Activated CD4-positive, alpha-beta memory T cell treated with anti-CD3 and anti-CD28 coated beads, Interleukin-2, amount 10 ng/mL, durations not matched to agents 7 days and 5 days (primary cell): Measurements from ENCODE around the gene AMPH. TPM values are rescaled to one million over a fixed set of nuclear protein-coding genes. Genes with fewer than 3 reads are reported as not detected.

ENCODE experiments used
- CTCF ChIA-PET: fragments of 350-600 bp; sonication (Branson Sonifier 250); formaldehyde crosslinking; loops from one replicate; lab custom pipeline; 2021; ENCODE audit warnings: antibody characterized with exemption, inconsistent platforms; lab: Charles Lee
- POLR2A ChIA-PET: fragments of 350-600 bp; sonication (Branson Sonifier 250); formaldehyde crosslinking; loops from one replicate; lab custom pipeline; 2021; ENCODE audit warnings: antibody characterized with exemption; lab: Charles Lee
- DNase-seq: peaks from one replicate; pipeline ENCODE4 v3.0.0-alpha.2; 2020
- H3K27ac Mint-ChIP-seq: one replicate; pipeline ENCODE4 v1.8.0; 2021; ENCODE audit warnings: mild to moderate bottlenecking, mixed read lengths
- H3K27me3 Mint-ChIP-seq: one replicate; pipeline ENCODE4 v1.8.0; 2021; ENCODE audit warnings: mixed read lengths
- H3K36me3 Mint-ChIP-seq: one replicate; pipeline ENCODE4 v1.8.0; 2021; ENCODE audit warnings: low read depth, mixed read lengths
- H3K4me1 Mint-ChIP-seq: one replicate; pipeline ENCODE4 v1.8.0; 2021; ENCODE audit warnings: mixed read lengths
- H3K4me3 Mint-ChIP-seq: one replicate; pipeline ENCODE4 v1.8.0; 2021; ENCODE audit warnings: mild to moderate bottlenecking, mixed read lengths
- H3K9me3 Mint-ChIP-seq: one replicate; pipeline ENCODE4 v1.8.0; 2021; ENCODE audit warnings: mixed read lengths
- total RNA-seq, 2 experiments: library from RNA; stranded (reverse); gene quantifications; one replicate each; pipeline ENCODE4 v1.2.3, GENCODE V29; 2021

AMPH gene
- not detected for total RNA-seq

GRCh38 chr7:38630720-38631673 is at the start of gene AMPH:
TSS of gene AMPH (minus strand) at chr7:38631373. CDS start at chr7:38631351, 22 bp downstream.
- POLR2A ChIA-PET, result no interaction called here
- H3K27ac Mint-ChIP-seq, result no peak within 1 kb of the TSS
- no peaks in the 10 kb centered on the region for H3K36me3 Mint-ChIP-seq
- peaks cover 6% of the 10 kb centered on the region for H3K4me1 Mint-ChIP-seq
- no peak for DNase-seq
- H3K9me3 Mint-ChIP-seq, result no peaks in the 10 kb centered on the region
- peaks cover 51% of the 10 kb centered on the region for H3K27me3 Mint-ChIP-seq
- CTCF ChIA-PET, result interaction anchor here (0.8 kb wide), 1 partner anchor 232 kb away, joined by 3 read pairs; no protein-coding TSS in a partner anchor
- H3K4me3 Mint-ChIP-seq, result peak within 1 kb of the TSS; percentile 44

- DNase-seq, result no peak
- no peaks in the 10 kb centered on the region for H3K9me3 Mint-ChIP-seq
- no peaks in the 10 kb centered on the region for H3K36me3 Mint-ChIP-seq
- ChIA-PET CTCF (interaction anchor here (0.6 to 1.6 kb wide), 3 partner anchors 19 to 73 kb away, joined by 3 to 4 read pairs (median 4); no protein-coding TSS in a partner anchor), POLR2A (no interaction called here)
- no peak overlapping the region for H3K27ac Mint-ChIP-seq
- no peak overlapping the region for H3K4me3 Mint-ChIP-seq
- H3K27me3 Mint-ChIP-seq, result peaks cover 14% of the 10 kb centered on the region
- H3K4me1 Mint-ChIP-seq, result no peaks in the 10 kb centered on the region
Measured at GRCh38 chr7:38679419-38679818, 48.2 kb upstream of the AMPH start.

- Mint-ChIP-seq H3K27ac (no peak overlapping the region), H3K4me1 (no peaks in the 10 kb centered on the region), H3K4me3 (no peak overlapping the region), H3K9me3 (no peaks in the 10 kb centered on the region), H3K27me3 (peaks cover 14% of the 10 kb centered on the region), H3K36me3 (no peaks in the 10 kb centered on the region)
- no peak for DNase-seq
- ChIA-PET POLR2A (no interaction called here), CTCF (interaction anchor here (1.6 kb wide), 1 partner anchor 18 kb away, joined by 4 read pairs; no protein-coding TSS in a partner anchor)
Measured at GRCh38 chr7:38678698-38679054, 47.5 kb upstream of the AMPH start.

DNA sequence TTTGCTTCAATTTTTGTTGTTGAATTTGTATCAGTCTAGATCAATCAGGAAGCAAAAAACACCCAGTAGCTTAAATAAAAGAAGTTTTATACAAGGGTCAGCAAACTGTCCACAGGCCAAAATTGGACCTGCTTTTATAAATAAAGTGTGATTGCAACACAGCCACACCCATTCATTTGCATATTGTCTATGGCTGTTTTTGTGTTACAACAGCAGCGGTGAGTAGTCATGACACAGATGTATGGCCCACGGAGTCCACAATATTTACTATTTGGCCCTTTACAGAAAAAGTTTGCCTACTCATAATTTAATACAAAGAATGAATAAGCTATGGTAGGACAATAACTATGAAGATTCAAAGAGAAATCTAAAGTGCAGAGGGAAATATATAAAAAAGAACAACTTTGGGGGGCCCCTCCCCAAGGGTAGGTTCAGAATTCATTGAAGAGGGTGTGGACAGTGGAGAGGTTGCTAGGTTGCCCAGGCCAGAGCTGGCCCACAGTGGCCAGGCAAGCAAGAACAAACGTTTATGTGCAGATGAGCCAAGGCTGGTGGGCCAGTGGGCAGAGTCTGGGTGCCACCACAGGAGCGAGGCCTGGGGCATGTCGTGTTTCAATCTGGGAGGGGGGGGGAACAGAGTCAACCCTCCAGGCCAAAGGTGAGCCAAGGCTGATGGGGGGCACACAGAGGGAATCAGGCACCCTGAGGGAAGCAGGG is 47.0 kb upstream of the AMPH start:
- H3K36me3 Mint-ChIP-seq, result no peaks in the 10 kb centered on the region
- ChIA-PET CTCF (interaction anchor here (1.6 kb wide), 1 partner anchor 18 kb away, joined by 4 read pairs; no protein-coding TSS in a partner anchor), POLR2A (no interaction called here)
- peaks cover 12% of the 10 kb centered on the region for H3K27me3 Mint-ChIP-seq
- no peaks in the 10 kb centered on the region for H3K4me1 Mint-ChIP-seq
- H3K9me3 Mint-ChIP-seq, result no peaks in the 10 kb centered on the region
- no peak for DNase-seq
- no peak overlapping the region for H3K4me3 Mint-ChIP-seq
- no peak overlapping the region for H3K27ac Mint-ChIP-seq

- peaks cover 3% of the 10 kb centered on the region for H3K27me3 Mint-ChIP-seq
- no peaks in the 10 kb centered on the region for H3K4me1 Mint-ChIP-seq
- no peaks in the 10 kb centered on the region for H3K36me3 Mint-ChIP-seq
- no peaks in the 10 kb centered on the region for H3K9me3 Mint-ChIP-seq
- ChIA-PET POLR2A (no interaction called here), CTCF (no interaction called here)
- no peak for DNase-seq
- no peak overlapping the region for H3K27ac Mint-ChIP-seq
- no peak overlapping the region for H3K4me3 Mint-ChIP-seq
Measured at GRCh38 chr7:38675494-38676106, 44.4 kb upstream of the AMPH start.

DNA sequence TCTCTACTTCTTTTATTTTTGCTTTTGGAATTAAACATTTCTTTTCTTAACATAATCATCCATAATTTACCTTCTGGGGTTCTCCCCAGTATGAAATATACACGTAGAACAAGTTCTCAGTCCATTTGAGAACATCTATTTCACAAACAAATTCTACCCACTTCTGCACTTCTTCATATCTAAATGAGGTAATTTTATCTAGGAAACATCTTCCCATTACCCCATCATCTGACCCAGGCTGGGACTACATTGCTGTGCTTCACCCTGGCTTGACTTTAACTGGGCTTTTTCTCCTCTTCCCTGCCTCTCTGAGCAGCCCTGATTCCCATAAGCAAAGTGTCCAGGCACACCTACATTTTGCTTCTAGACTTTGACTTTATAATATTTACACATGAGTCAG is 43.3 kb upstream of the AMPH start:
- no peak overlapping the region for H3K4me3 Mint-ChIP-seq
- no peak overlapping the region for H3K27ac Mint-ChIP-seq
- H3K4me1 Mint-ChIP-seq, result no peaks in the 10 kb centered on the region
- H3K36me3 Mint-ChIP-seq, result no peaks in the 10 kb centered on the region
- no peaks in the 10 kb centered on the region for H3K9me3 Mint-ChIP-seq
- no peak for DNase-seq
- POLR2A ChIA-PET, result no interaction called here
- CTCF ChIA-PET, result no interaction called here
- peaks cover 3% of the 10 kb centered on the region for H3K27me3 Mint-ChIP-seq

DNA sequence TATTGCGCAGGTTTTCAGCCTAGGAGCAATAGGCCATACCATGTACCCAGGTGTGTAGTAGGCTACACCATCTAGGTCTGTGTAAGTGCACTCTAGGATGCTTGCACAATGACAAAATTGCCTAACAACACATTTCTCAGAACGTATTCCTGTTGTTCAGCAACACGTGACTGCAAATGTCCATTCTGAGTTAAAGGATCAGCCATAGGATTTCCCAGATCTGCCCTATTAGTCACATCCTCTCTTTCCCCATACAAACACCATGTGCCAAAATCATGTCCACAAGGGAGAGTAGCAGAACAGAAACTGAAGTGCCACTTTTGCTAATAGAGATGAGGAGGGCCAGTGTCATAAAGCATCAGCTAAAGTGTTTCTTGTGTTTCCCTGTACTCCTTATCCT is 42.6 kb upstream of the AMPH start:
- ChIA-PET POLR2A (no interaction called here), CTCF (no interaction called here)
- Mint-ChIP-seq H3K9me3 (no peaks in the 10 kb centered on the region), H3K4me1 (no peaks in the 10 kb centered on the region), H3K27me3 (peaks cover 3% of the 10 kb centered on the region), H3K27ac (no peak overlapping the region), H3K36me3 (no peaks in the 10 kb centered on the region), H3K4me3 (no peak overlapping the region)
- no peak for DNase-seq

DNA sequence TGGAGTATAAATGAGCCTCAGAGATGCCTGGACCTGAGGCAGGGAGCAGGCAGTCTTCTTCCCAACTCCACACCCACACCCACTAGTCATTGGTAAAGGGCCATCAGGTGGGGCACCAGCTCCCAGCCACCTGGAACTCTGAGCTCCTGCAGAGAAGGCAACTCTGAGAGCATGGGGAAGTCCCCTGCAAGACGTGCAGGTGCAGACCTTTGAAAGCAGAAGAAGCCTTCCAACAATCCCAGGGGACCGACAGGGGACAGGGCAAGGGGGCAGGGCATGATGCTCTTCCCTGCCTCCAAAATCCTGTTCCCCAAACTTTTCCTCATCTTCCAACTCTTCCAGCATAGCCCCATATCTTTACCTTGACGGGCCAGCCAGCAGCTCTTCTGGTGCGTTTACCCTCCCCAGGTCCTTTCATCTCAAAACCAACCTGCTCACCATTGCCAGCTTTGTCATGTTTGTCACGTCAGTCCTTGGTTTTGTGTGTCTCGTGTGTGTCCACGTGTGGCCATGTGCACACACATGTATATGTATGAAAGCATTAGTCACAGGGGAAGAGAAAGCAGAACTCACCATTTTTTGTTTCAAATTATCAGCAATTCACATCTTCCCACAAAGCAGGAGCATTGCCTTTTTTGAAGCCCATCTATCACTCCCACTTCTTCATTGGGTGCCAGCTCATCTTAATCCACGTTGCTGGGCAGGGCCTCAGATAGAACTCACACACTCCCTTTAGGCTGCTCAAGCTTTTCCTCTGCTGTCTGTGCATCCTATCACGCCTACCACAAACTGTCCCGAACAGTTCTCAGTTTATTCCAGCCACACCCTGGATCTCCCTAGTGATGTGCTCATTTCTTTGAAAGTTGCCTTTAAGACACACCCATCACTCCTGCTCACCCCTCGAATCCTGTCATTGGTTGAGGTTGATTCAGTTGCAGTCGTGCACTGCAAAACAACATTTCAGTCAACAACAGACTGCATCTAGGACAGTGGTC is 41.0 kb upstream of the AMPH start:
- Mint-ChIP-seq H3K9me3 (no peaks in the 10 kb centered on the region), H3K4me3 (no peak overlapping the region), H3K27ac (no peak overlapping the region), H3K27me3 (peaks cover 3% of the 10 kb centered on the region), H3K4me1 (no peaks in the 10 kb centered on the region), H3K36me3 (no peaks in the 10 kb centered on the region)
- DNase-seq, result no peak
- ChIA-PET CTCF (interaction anchor here (2.5 kb wide), 1 partner anchor 12 kb away, joined by 9 read pairs; no protein-coding TSS in a partner anchor), POLR2A (no interaction called here)

DNA sequence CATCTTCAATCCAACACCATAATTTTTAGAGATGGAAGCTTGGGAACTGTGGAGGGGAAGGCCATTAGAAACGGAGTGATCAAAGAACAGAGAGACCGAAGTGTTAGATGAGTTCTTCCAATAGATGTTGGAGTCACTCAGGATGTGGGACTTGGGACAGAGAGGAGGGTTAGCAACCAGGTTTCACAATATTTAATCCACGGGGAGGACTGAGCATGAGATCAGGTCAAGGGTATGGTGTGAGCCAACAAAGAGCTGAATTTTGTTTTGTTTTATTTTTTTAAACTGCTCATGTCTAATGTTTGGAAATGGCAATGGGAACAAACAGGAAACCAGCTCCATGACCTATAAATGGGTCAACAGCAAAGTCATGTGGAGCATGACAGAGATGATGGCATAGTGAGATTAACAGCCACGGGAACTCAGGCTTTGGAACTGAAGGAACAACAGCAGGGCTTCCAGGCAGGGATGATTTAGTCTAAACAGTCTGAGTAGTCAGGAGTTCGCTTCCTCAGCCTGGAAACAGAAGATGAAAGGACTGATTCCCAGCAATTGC is 38.9 kb upstream of the AMPH start:
- no peaks in the 10 kb centered on the region for H3K9me3 Mint-ChIP-seq
- ChIA-PET POLR2A (no interaction called here), CTCF (interaction anchor here (2.5 kb wide), 1 partner anchor 9 kb away, joined by 9 read pairs; no protein-coding TSS in a partner anchor)
- H3K27me3 Mint-ChIP-seq, result peaks cover 8% of the 10 kb centered on the region
- no peak overlapping the region for H3K4me3 Mint-ChIP-seq
- no peak for DNase-seq
- H3K36me3 Mint-ChIP-seq, result no peaks in the 10 kb centered on the region
- H3K4me1 Mint-ChIP-seq, result no peaks in the 10 kb centered on the region
- no peak overlapping the region for H3K27ac Mint-ChIP-seq

DNA sequence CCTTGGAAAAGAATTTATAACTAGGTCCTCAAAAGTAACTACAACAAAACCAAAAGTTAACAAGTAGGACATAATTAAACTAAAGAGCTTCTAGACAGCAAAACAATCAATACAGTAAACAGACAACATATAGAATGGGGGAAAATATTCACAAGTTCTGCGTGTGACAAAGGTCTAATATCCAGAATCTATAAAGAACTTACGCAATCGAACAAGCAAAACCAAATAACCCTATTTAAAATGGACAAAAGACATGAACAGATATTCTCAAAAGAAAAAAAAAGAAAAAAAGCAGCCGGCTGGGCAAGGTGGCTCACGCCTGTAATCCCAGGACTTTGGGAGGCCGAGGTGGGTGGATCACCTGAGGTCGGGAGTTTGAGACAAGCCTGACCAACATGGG is 33.8 kb upstream of the AMPH start:
- ChIA-PET POLR2A (no interaction called here), CTCF (no interaction called here)
- Mint-ChIP-seq H3K36me3 (no peaks in the 10 kb centered on the region), H3K27me3 (peaks cover 37% of the 10 kb centered on the region), H3K27ac (no peak overlapping the region), H3K9me3 (no peaks in the 10 kb centered on the region), H3K4me1 (no peaks in the 10 kb centered on the region), H3K4me3 (no peak overlapping the region)
- no peak for DNase-seq

DNA sequence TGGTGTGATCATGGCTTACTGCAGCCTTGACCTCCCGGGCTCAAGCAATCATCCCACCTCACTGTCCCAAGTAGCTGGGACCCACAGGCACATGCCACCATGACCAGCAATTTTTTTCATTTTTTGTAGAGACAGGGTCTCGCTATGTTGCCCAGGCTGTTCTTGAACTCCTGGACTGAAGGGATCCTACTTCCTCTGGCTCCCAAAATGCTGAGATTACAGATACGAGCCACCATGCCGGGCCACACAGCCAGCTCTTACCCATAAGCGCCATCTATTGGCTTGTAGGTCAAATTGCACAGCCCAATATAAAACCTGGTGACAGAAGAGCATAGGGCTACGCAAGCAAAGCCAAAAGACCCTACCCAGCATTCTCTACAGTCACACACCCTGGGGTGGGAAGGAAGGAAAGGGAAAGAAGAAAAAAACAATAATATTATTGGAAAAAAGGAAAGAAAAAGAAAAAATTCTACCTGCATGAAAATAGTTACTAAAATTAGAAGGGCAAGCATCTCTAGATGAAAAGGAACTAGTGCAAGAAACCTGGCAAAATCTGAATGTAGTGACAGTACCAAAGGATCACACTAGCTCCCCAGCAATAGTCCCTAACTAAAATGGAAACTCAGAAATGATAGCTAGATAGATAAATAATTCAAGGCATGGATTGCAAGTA is 29.4 kb upstream of the AMPH start:
- no peak overlapping the region for H3K27ac Mint-ChIP-seq
- peaks cover 35% of the 10 kb centered on the region for H3K27me3 Mint-ChIP-seq
- H3K36me3 Mint-ChIP-seq, result no peaks in the 10 kb centered on the region
- H3K4me3 Mint-ChIP-seq, result no peak overlapping the region
- DNase-seq, result peak; percentile 36
- ChIA-PET CTCF (interaction anchor here (0.6 to 3.7 kb wide), 8 partner anchors 10 to 282 kb away, joined by 3 to 32 read pairs (median 4); no protein-coding TSS in a partner anchor), POLR2A (no interaction called here)
- no peaks in the 10 kb centered on the region for H3K4me1 Mint-ChIP-seq
- no peaks in the 10 kb centered on the region for H3K9me3 Mint-ChIP-seq
